ENCODE measurements around the gene USP27X.

The USP27X gene

GRCh38 chrX:49862093-49862492 is 17.2 kb upstream of the USP27X start:
- TF ChIP-seq, protein P1, sequence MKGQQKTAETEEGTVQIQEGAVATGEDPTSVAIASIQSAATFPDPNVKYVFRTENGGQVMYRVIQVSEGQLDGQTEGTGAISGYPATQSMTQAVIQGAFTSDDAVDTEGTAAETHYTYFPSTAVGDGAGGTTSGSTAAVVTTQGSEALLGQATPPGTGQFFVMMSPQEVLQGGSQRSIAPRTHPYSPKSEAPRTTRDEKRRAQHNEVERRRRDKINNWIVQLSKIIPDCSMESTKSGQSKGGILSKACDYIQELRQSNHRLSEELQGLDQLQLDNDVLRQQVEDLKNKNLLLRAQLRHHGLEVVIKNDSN (IDR thresholded peaks at IDR 0.05): no peak
- TF ChIP-seq TEAD4 (IDR thresholded peaks at IDR 0.05) (no peak), EP300 (IDR thresholded peaks at IDR 0.05; ENCODE audit: borderline replicate concordance) (no peak), TAF1 (IDR thresholded peaks at IDR 0.05; ENCODE audit: low read depth) (no peak), REST (IDR thresholded peaks at IDR 0.05; ENCODE audit: low read depth) (no peak)

- TF ChIP-seq EGR1 (IDR thresholded peaks at IDR 0.05): no peak
Observed at GRCh38 chrX:49868739-49869138, 10.5 kb upstream of the USP27X start.

DNA sequence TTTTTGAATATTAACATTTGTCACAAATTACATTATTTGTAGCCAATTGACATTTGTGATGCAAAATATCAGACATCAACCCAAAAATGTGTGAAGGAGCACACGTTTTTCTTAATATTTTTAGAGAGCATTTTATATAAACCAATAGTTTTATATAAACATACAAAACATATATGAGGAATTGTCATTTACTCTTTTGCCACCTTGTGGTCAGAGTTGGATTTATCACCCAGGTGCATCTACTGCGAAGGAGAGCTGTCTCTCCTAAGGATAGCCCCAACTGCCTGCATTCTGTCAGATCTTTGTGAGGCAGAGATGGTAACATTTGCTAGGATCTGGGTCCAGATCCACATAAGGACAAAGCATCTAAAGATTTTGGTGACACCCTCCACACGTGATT is 2.5 kb upstream of the USP27X start:
- TF ChIP-seq RAD21 (IDR thresholded peaks at IDR 0.05; ENCODE audit: low read depth): peak; percentile 15; the same call in 1 of the 2 replicates
- TF ChIP-seq, protein P1 (IDR thresholded peaks at IDR 0.05): no peak

GRCh38 chrX:49877397-49878101 is 1.7 kb upstream of the USP27X start:
- no peak for TF ChIP-seq EP300 (IDR thresholded peaks at IDR 0.05; ENCODE audit: borderline replicate concordance)
- TF ChIP-seq RAD21 (IDR thresholded peaks at IDR 0.05; ENCODE audit: low read depth): no peak
- no peak for TF ChIP-seq FOXM1 (IDR thresholded peaks at IDR 0.05; ENCODE audit: borderline replicate concordance, low read depth)
- TF ChIP-seq CEBPB (IDR thresholded peaks at IDR 0.05): no peak
- TF ChIP-seq CREB1 (IDR thresholded peaks at IDR 0.05; ENCODE audit: low read depth): no peak
- no peak for TF ChIP-seq YY1 (IDR thresholded peaks at IDR 0.05; ENCODE audit: low read depth)
- no peak for TF ChIP-seq TCF12 (IDR thresholded peaks at IDR 0.05; ENCODE audit: low read depth)
- TF ChIP-seq, protein P2, sequence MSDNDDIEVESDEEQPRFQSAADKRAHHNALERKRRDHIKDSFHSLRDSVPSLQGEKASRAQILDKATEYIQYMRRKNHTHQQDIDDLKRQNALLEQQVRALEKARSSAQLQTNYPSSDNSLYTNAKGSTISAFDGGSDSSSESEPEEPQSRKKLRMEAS (IDR thresholded peaks at IDR 0.05): no peak
- no peak for TF ChIP-seq NFIC (IDR thresholded peaks at IDR 0.05)
- no peak for TF ChIP-seq TEAD4 (IDR thresholded peaks at IDR 0.05)
- no peak for TF ChIP-seq REST (IDR thresholded peaks at IDR 0.05; ENCODE audit: low read depth)
- TF ChIP-seq EGR1 (IDR thresholded peaks at IDR 0.05): no peak
- TF ChIP-seq, protein P1 (IDR thresholded peaks at IDR 0.05): no peak
- TF ChIP-seq ZBTB7A (IDR thresholded peaks at IDR 0.05; ENCODE audit: low read depth): no peak
- TF ChIP-seq TAF1 (IDR thresholded peaks at IDR 0.05; ENCODE audit: low read depth): no peak

- TF ChIP-seq EGR1 (IDR thresholded peaks at IDR 0.05) (no peak), REST (IDR thresholded peaks at IDR 0.05; ENCODE audit: low read depth) (no peak), FOXM1 (IDR thresholded peaks at IDR 0.05; ENCODE audit: borderline replicate concordance, low read depth) (no peak), TAF1 (IDR thresholded peaks at IDR 0.05; ENCODE audit: low read depth) (no peak)
Observed at GRCh38 chrX:49878128-49878833, 1.0 kb upstream of the USP27X start.
